Measurements from ENCODE around the gene CDK18. TPM values are rescaled to one million over a fixed set of nuclear protein-coding genes. Genes with fewer than 3 reads are reported as not detected.

The CDK18 gene
- total and polyA plus RNA-seq, 9 of the 15 experiments (the other 6 are each of a cell fraction or from before 2014, with no cell fraction given): 0.05 to 0.69 (median 0.17) TPM; not detected in 2

DNA sequence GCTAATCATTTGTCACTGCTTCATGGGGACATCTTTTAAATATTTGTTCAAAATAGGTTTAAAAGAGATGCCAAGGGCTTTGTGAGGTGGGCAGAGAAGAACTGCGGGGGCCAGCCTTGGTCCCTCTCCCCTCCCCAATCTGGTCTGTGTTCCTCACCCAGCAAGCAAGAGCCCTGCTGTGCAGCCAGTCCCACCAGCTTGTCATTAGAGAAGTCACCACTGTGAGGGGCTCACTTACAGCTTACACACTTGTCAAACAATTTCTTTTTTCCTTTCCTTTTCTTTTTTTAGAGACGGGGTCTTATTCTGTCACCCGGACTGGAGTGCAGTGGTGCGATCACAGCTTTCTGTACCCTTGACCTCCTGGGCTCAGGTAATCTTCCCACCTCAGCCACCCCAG, 10.4 kb upstream of the CDK18 start:
- DNase-seq (ENCODE audit: extremely low read depth in 1 of 4, low spot score in 3 of 4): no peak
- in situ Hi-C loops (cut with MboI): no loop called here
- H3K4me2 ChIP-seq (ENCODE audit: insufficient read depth, low read length): no peak overlapping the region
- no peaks in the 10 kb centered on the region for H3K79me2 ChIP-seq (ENCODE audit: control insufficient read depth, insufficient read depth, low read length)
- no peaks in the 10 kb centered on the region for H3K9me1 ChIP-seq (ENCODE audit: control insufficient read depth, insufficient read depth, low read length)
- no peak for ATAC-seq
- H4K20me1 ChIP-seq (replicated peaks; ENCODE audit: control insufficient read depth, insufficient read depth, low read length): 0 out of 2 replicates have a peak, but pooled peaks cover 8% of the 10 kb centered on the region
- H3K36me3 ChIP-seq (ENCODE audit: control insufficient read depth, insufficient read depth, low read length): no peaks in the 10 kb centered on the region
- H3K27me3 ChIP-seq (ENCODE audit: control insufficient read depth in 2 of 2, insufficient read depth in 2 of 2, low read length in 2 of 2): peaks cover 27 to 74% of the 10 kb centered on the region in 2 experiments; a peak in 4 of 5 replicates
- no peak overlapping the region for H3K27ac ChIP-seq (ENCODE audit: extremely low read depth, low read depth, low read length)
- no peak for FAIRE-seq
- intact Hi-C loops (cut with micrococcal nuclease): no loop called here
- ChIA-PET CTCF (ENCODE audit: low intra/inter-chr PET ratio) (interaction anchor here (0.8 kb wide), 1 partner anchor 31 kb away, joined by 3 read pairs; no protein-coding TSS in a partner anchor), POLR2A (interaction anchor here (0.6 kb wide), 1 partner anchor 85 kb away, joined by 3 read pairs; no protein-coding TSS in a partner anchor)
- H2AFZ ChIP-seq (ENCODE audit: low read depth, low read length): no peak overlapping the region
- no peaks in the 10 kb centered on the region for H3K9me3 ChIP-seq (replicated peaks; ENCODE audit: control insufficient read depth, insufficient read depth, low read depth, low read length)
- 12% methylated on average over 4 of the region's 4 CpGs for WGBS (ENCODE audit: insufficient coverage, low coverage, missing lambda C conversion rate)
- no TSS peak for BruUV-seq (replicated peaks)
- peaks cover 4 to 11% of the 10 kb centered on the region in 2 experiments; a peak in 3 of 5 replicates for H3K4me1 ChIP-seq (replicated peaks in 1 of 2; ENCODE audit: control insufficient read depth in 2 of 2, insufficient read depth in 2 of 2, low read length in 2 of 2)
- H3K4me3 ChIP-seq: no peak overlapping the region
- no peak overlapping the region for H3K9ac ChIP-seq (ENCODE audit: insufficient read depth in 1 of 2, low read depth in 2 of 2, low read length in 2 of 2)
- TF ChIP-seq NCOA6 (IDR thresholded peaks at IDR 0.05): no peak
- TF ChIP-seq, protein P1, sequence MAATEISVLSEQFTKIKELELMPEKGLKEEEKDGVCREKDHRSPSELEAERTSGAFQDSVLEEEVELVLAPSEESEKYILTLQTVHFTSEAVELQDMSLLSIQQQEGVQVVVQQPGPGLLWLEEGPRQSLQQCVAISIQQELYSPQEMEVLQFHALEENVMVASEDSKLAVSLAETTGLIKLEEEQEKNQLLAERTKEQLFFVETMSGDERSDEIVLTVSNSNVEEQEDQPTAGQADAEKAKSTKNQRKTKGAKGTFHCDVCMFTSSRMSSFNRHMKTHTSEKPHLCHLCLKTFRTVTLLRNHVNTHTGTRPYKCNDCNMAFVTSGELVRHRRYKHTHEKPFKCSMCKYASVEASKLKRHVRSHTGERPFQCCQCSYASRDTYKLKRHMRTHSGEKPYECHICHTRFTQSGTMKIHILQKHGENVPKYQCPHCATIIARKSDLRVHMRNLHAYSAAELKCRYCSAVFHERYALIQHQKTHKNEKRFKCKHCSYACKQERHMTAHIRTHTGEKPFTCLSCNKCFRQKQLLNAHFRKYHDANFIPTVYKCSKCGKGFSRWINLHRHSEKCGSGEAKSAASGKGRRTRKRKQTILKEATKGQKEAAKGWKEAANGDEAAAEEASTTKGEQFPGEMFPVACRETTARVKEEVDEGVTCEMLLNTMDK (IDR thresholded peaks at IDR 0.05; ENCODE audit: borderline replicate concordance, insufficient read depth, low read depth, low read length, poor library complexity, severe bottlenecking): no peak
- TF ChIP-seq, protein P2, sequence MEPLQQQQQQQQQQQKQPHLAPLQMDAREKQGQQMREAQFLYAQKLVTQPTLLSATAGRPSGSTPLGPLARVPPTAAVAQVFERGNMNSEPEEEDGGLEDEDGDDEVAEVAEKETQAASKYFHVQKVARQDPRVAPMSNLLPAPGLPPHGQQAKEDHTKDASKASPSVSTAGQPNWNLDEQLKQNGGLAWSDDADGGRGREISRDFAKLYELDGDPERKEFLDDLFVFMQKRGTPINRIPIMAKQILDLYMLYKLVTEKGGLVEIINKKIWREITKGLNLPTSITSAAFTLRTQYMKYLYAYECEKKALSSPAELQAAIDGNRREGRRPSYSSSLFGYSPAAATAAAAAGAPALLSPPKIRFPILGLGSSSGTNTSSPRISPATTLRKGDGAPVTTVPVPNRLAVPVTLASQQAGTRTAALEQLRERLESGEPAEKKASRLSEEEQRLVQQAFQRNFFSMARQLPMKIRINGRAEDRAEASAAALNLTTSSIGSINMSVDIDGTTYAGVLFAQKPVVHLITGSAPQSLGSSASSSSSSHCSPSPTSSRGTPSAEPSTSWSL (CRISPR knock-in tag; IDR thresholded peaks at IDR 0.05; ENCODE audit: borderline replicate concordance): no peak
- TF ChIP-seq MAFF (IDR thresholded peaks at IDR 0.05; ENCODE audit: low read length): no peak
- TF ChIP-seq, protein P3, sequence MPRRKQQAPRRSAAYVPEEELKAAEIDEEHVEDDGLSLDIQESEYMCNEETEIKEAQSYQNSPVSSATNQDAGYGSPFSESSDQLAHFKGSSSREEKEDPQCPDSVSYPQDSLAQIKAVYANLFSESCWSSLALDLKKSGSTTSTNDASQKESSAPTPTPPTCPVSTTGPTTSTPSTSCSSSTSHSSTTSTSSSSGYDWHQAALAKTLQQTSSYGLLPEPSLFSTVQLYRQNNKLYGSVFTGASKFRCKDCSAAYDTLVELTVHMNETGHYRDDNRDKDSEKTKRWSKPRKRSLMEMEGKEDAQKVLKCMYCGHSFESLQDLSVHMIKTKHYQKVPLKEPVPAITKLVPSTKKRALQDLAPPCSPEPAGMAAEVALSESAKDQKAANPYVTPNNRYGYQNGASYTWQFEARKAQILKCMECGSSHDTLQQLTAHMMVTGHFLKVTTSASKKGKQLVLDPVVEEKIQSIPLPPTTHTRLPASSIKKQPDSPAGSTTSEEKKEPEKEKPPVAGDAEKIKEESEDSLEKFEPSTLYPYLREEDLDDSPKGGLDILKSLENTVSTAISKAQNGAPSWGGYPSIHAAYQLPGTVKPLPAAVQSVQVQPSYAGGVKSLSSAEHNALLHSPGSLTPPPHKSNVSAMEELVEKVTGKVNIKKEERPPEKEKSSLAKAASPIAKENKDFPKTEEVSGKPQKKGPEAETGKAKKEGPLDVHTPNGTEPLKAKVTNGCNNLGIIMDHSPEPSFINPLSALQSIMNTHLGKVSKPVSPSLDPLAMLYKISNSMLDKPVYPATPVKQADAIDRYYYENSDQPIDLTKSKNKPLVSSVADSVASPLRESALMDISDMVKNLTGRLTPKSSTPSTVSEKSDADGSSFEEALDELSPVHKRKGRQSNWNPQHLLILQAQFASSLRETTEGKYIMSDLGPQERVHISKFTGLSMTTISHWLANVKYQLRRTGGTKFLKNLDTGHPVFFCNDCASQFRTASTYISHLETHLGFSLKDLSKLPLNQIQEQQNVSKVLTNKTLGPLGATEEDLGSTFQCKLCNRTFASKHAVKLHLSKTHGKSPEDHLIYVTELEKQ (CRISPR knock-in tag; IDR thresholded peaks at IDR 0.05): no peak
- TF ChIP-seq HDGF (IDR thresholded peaks at IDR 0.05): no peak
- no peak for TF ChIP-seq POLR3G (IDR thresholded peaks at IDR 0.05; ENCODE audit: extremely low read depth, insufficient read length, insufficient replicate concordance)
- no peak for TF ChIP-seq PATZ1 (CRISPR knock-in tag; IDR thresholded peaks at IDR 0.05; ENCODE audit: borderline replicate concordance)
